Gastroesophageal sphincter (tissue), 4 donors: ENCODE measurements around the gene PNPO. TPM values are rescaled to one million over a fixed set of nuclear protein-coding genes. Genes with fewer than 3 reads are reported as not detected.

ENCODE experiments used
- ATAC-seq: fragments of 150-250 bp; one replicate; pipeline ENCODE4 v1.9.1; 2016; ENCODE audit warnings: mild to moderate bottlenecking, moderate library complexity
- H3K27ac ChIP-seq, 4 donors: fragments of 200-600 bp; sonication (generic) in 3 of 4; 1 replicate in 3 of 4; 2 replicates in 1 of 4; pipeline ENCODE4 v1.5.1; 2016 to 2019
- H3K27me3 ChIP-seq: fragments of 200-600 bp; sonication (generic); one replicate; pipeline ENCODE4 v1.5.1; 2019
- H3K36me3 ChIP-seq, 2 donors: fragments of 200-600 bp; sonication (generic); one replicate each; pipeline ENCODE4 v1.5.1; 2019; ENCODE audit warnings: control low read depth in 1 of 2
- H3K4me1 ChIP-seq, 3 donors: fragments of 200-600 bp; sonication (generic); 1 replicate in 2 of 3; 2 replicates in 1 of 3; pipeline ENCODE4 v1.5.1; 2016 to 2019; ENCODE audit warnings: control low read depth in 2 of 3
- H3K4me3 ChIP-seq, 2 donors: fragments of 200-600 bp; sonication (generic); one replicate each; pipeline ENCODE4 v1.5.1; 2019; ENCODE audit warnings: mild to moderate bottlenecking in 1 of 2, moderate library complexity in 1 of 2
- H3K9me3 ChIP-seq, 3 donors: fragments of 200-600 bp; sonication (generic); one replicate each; pipeline ENCODE4 v1.5.1; 2017 to 2019; ENCODE audit warnings: control low read depth in 2 of 3
- EP300 ChIP-seq: sonication (generic); formaldehyde crosslinking; IDR thresholded peaks from one replicate; pipeline ENCODE4 v1.6.1; 2017; ENCODE audit warnings: antibody characterized with exemption, mild to moderate bottlenecking
- POLR2A ChIP-seq, 2 donors: fragments of 450-650 bp; IDR thresholded peaks; one replicate each; pipeline ENCODE4 v1.6.1; 2017; ENCODE audit warnings: antibody characterized with exemption in 2 of 2, mild to moderate bottlenecking in 2 of 2, moderate library complexity in 1 of 2
- POLR2AphosphoS5 ChIP-seq: sonication (generic); formaldehyde crosslinking; IDR thresholded peaks from one replicate; pipeline ENCODE4 v1.6.1; 2017; ENCODE audit warnings: antibody characterized with exemption
- WGBS, 2 donors: methylation state at CpG; one replicate each; pipeline ENCODE4 v1.1.5; 2018; ENCODE audit warnings: low coverage in 1 of 2; 5-methylcytosine and 5-hydroxymethylcytosine counted together
- total RNA-seq, 4 donors: library from RNA; depleted of rRNA; stranded (reverse); fragments of >200 nt; gene quantifications; one replicate each; pipeline ENCODE4 v1.1.0, GENCODE V29; 2016
- TF ChIP-seq, protein P1 (sequence below), 4 experiments: fragments of 200-600 bp in 2 of 4; fragments of 450-650 bp in 2 of 4; sonication (generic) in 1 of 4; IDR thresholded peaks; one replicate each; pipeline ENCODE4 v1.5.1; 2017 to 2019; ENCODE audit warnings: antibody characterized with exemption in 4 of 4, mild to moderate bottlenecking in 2 of 4, moderate library complexity in 2 of 4

The PNPO gene
- total RNA-seq, 4 donors from 2014 or later, result 20.3 to 43.9 (median 21.9) TPM

DNA sequence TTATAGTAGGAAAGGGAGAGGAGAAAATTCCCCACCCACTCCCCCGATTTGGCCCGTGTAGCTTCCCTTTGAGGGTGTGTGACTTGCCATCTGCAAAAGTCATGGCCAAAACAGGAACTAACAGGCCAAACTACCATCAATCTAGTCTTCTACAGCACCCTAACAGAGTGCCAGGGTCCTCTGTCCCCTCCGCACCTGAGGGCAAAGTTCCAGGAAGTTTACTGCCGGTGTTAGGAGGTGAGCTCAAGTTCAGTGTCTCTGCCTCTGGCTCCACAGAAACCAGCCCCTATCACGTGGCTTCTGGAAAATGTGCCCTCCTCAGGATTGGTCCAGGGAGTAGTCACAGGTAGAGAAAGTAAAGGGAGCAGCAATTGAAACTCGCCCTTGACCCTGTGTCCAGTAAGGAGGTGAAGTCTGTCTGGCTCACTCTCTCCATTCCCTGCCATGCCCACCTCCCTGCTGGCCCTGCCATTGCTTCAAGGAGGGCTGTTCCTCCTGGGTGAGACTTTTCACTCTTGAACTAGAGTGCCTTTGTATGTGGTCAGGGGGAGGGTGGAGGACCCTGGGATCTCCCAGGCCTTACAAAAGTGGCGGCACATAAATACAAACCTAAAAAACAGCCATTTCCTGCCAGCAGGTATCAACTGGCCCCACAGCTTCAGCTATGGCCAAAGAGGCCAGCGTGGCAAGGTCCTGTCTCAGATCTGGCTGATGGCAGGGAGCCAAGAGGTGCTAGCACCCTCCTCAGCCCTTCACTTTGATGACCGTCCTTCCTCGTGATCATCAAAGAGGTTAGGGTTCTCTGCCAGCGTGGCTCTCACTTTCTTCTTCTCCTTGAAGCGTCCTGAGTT is 11.0 kb downstream of the PNPO start:
- Histone ChIP-seq H3K27ac (no peak overlapping the region), H3K4me3 (no peak overlapping the region), H3K36me3 (peaks cover 0 to 7% of the 10 kb centered on the region in 2 donors), H3K4me1 (peaks cover 0 to 18% (median 7%) of the 10 kb centered on the region in 3 donors), H3K27me3 (no peaks in the 10 kb centered on the region), H3K9me3 (no peaks in the 10 kb centered on the region)
- no peak for ATAC-seq
- WGBS, 2 donors, result 72 to 87% methylated on average over 3 to 9 of the region's 12 CpGs
- TF ChIP-seq, protein P1, sequence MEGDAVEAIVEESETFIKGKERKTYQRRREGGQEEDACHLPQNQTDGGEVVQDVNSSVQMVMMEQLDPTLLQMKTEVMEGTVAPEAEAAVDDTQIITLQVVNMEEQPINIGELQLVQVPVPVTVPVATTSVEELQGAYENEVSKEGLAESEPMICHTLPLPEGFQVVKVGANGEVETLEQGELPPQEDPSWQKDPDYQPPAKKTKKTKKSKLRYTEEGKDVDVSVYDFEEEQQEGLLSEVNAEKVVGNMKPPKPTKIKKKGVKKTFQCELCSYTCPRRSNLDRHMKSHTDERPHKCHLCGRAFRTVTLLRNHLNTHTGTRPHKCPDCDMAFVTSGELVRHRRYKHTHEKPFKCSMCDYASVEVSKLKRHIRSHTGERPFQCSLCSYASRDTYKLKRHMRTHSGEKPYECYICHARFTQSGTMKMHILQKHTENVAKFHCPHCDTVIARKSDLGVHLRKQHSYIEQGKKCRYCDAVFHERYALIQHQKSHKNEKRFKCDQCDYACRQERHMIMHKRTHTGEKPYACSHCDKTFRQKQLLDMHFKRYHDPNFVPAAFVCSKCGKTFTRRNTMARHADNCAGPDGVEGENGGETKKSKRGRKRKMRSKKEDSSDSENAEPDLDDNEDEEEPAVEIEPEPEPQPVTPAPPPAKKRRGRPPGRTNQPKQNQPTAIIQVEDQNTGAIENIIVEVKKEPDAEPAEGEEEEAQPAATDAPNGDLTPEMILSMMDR (IDR thresholded peaks at IDR 0.05), result no peak
- no peak for TF ChIP-seq POLR2AphosphoS5

DNA sequence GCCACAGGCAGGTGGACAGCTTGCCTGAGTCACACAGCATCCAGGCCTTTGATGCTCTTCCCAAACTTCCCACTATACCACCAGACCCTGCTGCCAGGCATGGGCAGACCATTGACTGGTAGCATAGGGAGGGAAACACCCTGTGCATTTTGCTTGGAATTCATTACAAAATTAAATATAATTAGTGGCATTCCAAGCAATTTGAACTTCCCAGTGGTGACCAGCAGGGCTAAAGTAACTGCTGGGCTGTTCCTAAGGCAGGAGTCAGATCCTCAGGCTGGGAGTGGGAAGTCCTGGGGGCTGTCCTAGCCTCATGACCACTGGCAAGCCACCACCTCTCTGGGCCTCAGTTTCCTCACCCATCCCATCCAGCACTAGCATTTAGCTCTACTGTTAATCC is 12.5 kb downstream of the PNPO start:
- ATAC-seq, result no peak
- no peak overlapping the region for H3K27ac ChIP-seq
- H3K4me1 ChIP-seq, result peaks cover 0 to 11% (median 3%) of the 10 kb centered on the region in 3 donors
- H3K9me3 ChIP-seq, result no peaks in the 10 kb centered on the region
- H3K4me3 ChIP-seq, result no peak overlapping the region
- no peaks in the 10 kb centered on the region for H3K36me3 ChIP-seq
- no peaks in the 10 kb centered on the region for H3K27me3 ChIP-seq
- TF ChIP-seq POLR2AphosphoS5 (no peak), POLR2A (IDR thresholded peaks at IDR 0.05) (no peak), EP300 (no peak)
- TF ChIP-seq, protein P1 (IDR thresholded peaks at IDR 0.05), result no peak

DNA sequence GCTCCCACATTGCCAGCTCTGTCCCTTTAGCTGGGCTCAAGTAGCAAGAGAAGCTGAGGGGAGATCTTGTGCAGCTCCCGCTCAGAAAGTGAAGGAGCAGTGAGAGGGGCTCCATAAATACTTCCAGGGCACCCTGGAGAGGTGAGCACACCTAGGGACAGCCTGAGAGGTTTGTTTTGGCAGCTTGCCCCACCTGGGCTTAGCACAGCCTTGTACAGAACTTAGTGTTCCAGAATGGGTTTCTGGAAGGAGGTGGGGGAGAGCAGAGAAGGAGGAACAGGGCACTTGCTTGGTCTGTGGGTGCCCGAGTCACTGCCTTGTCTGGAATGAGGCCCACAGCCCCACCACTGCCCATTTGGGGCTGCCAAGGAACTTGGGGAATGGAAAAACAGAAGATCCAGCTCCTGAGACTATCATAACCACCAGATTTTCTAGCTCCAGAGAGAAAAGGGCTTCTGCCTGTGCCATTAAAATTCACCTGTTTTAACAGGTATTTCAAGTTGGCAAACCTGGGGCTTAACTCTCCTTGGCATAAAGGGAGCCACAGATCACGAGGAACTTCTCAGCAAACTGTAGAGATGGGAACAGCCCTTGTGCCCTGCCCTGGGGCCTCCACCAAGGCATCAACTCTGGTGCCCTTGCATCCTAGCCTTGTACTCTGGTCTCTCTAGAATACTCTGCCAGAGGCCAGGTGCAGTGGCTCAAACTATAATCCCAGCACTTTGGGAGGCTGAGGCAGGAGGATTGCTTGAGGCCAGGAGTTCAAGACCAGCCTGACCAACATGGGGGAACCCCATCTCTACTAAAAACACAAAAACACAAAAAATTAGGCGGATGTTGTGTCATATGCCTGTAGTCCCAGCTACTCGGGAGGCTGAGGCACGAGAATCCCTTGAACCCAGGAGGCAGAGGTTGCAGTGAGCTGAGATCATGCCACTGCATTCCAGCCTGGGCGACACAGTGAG is 14.4 kb downstream of the PNPO start:
- 93% methylated on average over 3 of the region's 7 CpGs; no CpG with 5 or more reads in 1 of the 2 donors for WGBS, 2 donors
- Histone ChIP-seq H3K27ac (no peak overlapping the region), H3K4me3 (no peak overlapping the region), H3K9me3 (no peaks in the 10 kb centered on the region), H3K36me3 (no peaks in the 10 kb centered on the region), H3K27me3 (no peaks in the 10 kb centered on the region), H3K4me1 (no peaks in the 10 kb centered on the region)
- no peak for TF ChIP-seq EP300
- no peak for TF ChIP-seq POLR2AphosphoS5
- TF ChIP-seq POLR2A (IDR thresholded peaks at IDR 0.05), result no peak
- TF ChIP-seq, protein P1 (IDR thresholded peaks at IDR 0.05), result no peak
- no peak for ATAC-seq

DNA sequence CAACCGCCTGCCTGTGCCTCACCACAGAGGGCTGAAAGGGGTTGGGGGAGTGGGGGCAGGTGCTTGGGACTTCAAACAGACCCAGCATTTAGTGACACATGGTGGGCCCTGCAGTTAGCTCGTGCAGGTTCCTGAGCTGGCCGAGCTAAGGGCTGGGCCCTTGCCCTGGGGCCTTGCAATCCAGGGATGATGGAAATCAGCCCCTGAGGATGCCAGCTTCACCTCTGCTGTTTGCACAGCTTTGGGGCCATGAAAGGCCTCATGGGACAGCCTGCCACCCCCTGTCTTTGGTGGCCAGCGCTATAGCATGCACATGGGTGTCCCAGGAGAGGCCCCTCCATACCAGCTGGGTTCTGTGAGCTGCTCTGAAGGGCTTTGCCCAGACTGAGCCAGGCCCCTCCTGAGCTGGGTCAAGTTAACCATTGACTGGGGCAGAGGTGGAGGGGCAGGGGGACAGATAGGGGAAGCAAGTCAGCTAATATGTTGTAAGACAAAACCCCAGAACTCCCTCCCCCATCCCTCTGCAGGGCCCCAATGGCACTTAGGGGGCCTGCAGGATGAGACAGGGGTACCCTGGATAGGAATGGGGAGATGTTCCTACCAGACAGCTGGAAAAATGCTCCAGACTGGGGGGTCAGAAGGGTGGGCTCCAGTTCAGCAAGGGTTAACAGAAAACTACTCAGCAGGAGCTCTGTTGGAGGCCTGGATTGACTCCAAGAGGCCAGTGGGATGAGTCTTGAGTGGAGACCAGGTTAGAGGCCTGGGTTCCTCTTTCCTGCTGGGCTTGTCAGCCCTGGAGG is 15.6 kb downstream of the PNPO start:
- Histone ChIP-seq H3K9me3 (no peaks in the 10 kb centered on the region), H3K4me3 (no peak overlapping the region), H3K4me1 (no peaks in the 10 kb centered on the region), H3K27me3 (no peaks in the 10 kb centered on the region), H3K36me3 (no peaks in the 10 kb centered on the region), H3K27ac (no peak overlapping the region)
- no peak for ATAC-seq
- WGBS, 2 donors, result 40 to 75% methylated on average over 2 of the region's 4 CpGs
- TF ChIP-seq, protein P1 (IDR thresholded peaks at IDR 0.05), result no peak
- no peak for TF ChIP-seq POLR2AphosphoS5
- no peak for TF ChIP-seq EP300
- no peak for TF ChIP-seq POLR2A (IDR thresholded peaks at IDR 0.05)
